Neural cell (in vitro differentiated cells): ENCODE data around the gene FAM185A. TPM values are rescaled to one million over a fixed set of nuclear protein-coding genes. Genes with fewer than 3 reads are reported as not detected.

Experiments used
- H2AFZ ChIP-seq: fragments of 200-600, 300-800 bp; sonication (generic), shearing (Covaris generic); 2 replicates; pipeline ENCODE4 v1.6.0; 2014; ENCODE audit warnings: low read depth, mild to moderate bottlenecking, antibody characterized with exemption, low read length, moderate library complexity
- H3F3A ChIP-seq: fragments of 200-600 bp; shearing (Covaris generic); 2 replicates; pipeline ENCODE4 v1.6.1; 2016; ENCODE audit warnings: mild to moderate bottlenecking, moderate library complexity, mixed read lengths, antibody characterized with exemption, low read length; ENCODE audit not compliant: insufficient read depth, poor library complexity, severe bottlenecking
- H3K27ac ChIP-seq: fragments of 200-600, 300-800 bp; sonication (generic), shearing (Covaris generic); 2 replicates; pipeline ENCODE4 v1.5.1; 2014; ENCODE audit warnings: mild to moderate bottlenecking, low read length, moderate library complexity
- H3K27me3 ChIP-seq: fragments of 300-800, 200-600 bp; sonication (generic), shearing (Covaris generic); 2 replicates; pipeline ENCODE4 v1.6.0; 2014; ENCODE audit warnings: mild to moderate bottlenecking, low read depth, low read length, moderate library complexity; ENCODE audit not compliant: insufficient read depth
- H3K36me3 ChIP-seq: fragments of 300-800, 200-600 bp; sonication (generic), shearing (Covaris generic); 2 replicates; pipeline ENCODE4 v1.5.1; 2014; ENCODE audit warnings: mild to moderate bottlenecking, antibody characterized with exemption, low read length, moderate library complexity; ENCODE audit not compliant: insufficient read depth
- H3K4me2 ChIP-seq: fragments of 300-800, 200-600 bp; sonication (generic), shearing (Covaris generic); 2 replicates; pipeline ENCODE4 v1.6.0; 2014; ENCODE audit warnings: mild to moderate bottlenecking, low read length
- H3K4me3 ChIP-seq: fragments of 300-800, 200-600 bp; sonication (generic), shearing (Covaris generic); 2 replicates; pipeline ENCODE4 v1.5.1; 2014; ENCODE audit warnings: mild to moderate bottlenecking, low read length, moderate library complexity
- H3K79me2 ChIP-seq: fragments of 200-600 bp; shearing (Covaris generic); replicated peaks from 2 replicates; pipeline ENCODE4 v1.6.0; 2014; ENCODE audit warnings: mild to moderate bottlenecking, low read length, moderate library complexity; ENCODE audit not compliant: insufficient read depth
- H3K9ac ChIP-seq: fragments of 300-800, 200-600 bp; sonication (generic), shearing (Covaris generic); 2 replicates; pipeline ENCODE4 v1.6.1; 2016; ENCODE audit warnings: mild to moderate bottlenecking, low read length, mixed read lengths
- H3K9me2 ChIP-seq: fragments of 200-600 bp; shearing (Covaris generic); 2 replicates; pipeline ENCODE4 v1.6.1; 2016; ENCODE audit warnings: mild to moderate bottlenecking, low read length, mixed read lengths; ENCODE audit not compliant: insufficient read depth
- H3K9me3 ChIP-seq: fragments of 200-600, 300-800 bp; sonication (generic), shearing (Covaris generic); 2 replicates; pipeline ENCODE4 v1.6.1; 2016; ENCODE audit warnings: mild to moderate bottlenecking, mixed run types, low read length, moderate library complexity, mixed read lengths
- H4K20me1 ChIP-seq: fragments of 200-600 bp; shearing (Covaris generic); 2 replicates; pipeline ENCODE4 v1.6.1; 2016; ENCODE audit warnings: mild to moderate bottlenecking, mixed run types; ENCODE audit not compliant: insufficient read depth
- CTCF ChIP-seq: fragments of 450-650 bp; IDR thresholded peaks from 2 replicates; pipeline ENCODE4 v1.5.1; 2014; ENCODE audit warnings: antibody characterized with exemption, mild to moderate bottlenecking, moderate library complexity; ENCODE audit not compliant: poor library complexity, severe bottlenecking
- EP300 ChIP-seq: fragments of 450-650 bp; conservative IDR thresholded peaks from 2 replicates; pipeline ENCODE4 v1.6.1; 2014; ENCODE audit warnings: antibody characterized with exemption, mild to moderate bottlenecking, moderate library complexity; ENCODE audit not compliant: poor library complexity, severe bottlenecking
- EZH2 ChIP-seq: fragments of 200-600, 300-800 bp; shearing (Covaris generic), sonication (generic); IDR thresholded peaks from 2 replicates; pipeline ENCODE4 v1.6.1; 2014; ENCODE audit warnings: antibody characterized with exemption, low read length, borderline replicate concordance, mild to moderate bottlenecking; ENCODE audit not compliant: insufficient read depth, poor library complexity, severe bottlenecking
- MXI1 ChIP-seq: fragments of 450-650 bp; conservative IDR thresholded peaks from 2 replicates; pipeline ENCODE4 v1.6.1; 2014; ENCODE audit warnings: antibody characterized with exemption, mild to moderate bottlenecking; ENCODE audit not compliant: poor library complexity, severe bottlenecking
- POLR2AphosphoS5 ChIP-seq: IDR thresholded peaks from 2 replicates; pipeline ENCODE4 v1.6.1; 2012
- RAD21 ChIP-seq: fragments of 450-650 bp; conservative IDR thresholded peaks from 2 replicates; pipeline ENCODE4 v1.6.1; 2014; ENCODE audit warnings: antibody characterized with exemption, mild to moderate bottlenecking, moderate library complexity
- SMC3 ChIP-seq: fragments of 450-650 bp; conservative IDR thresholded peaks from 2 replicates; pipeline ENCODE4 v1.6.1; 2014; ENCODE audit warnings: antibody characterized with exemption, mild to moderate bottlenecking, moderate library complexity; ENCODE audit not compliant: poor library complexity
- TAF1 ChIP-seq: IDR thresholded peaks from 2 replicates; pipeline ENCODE4 v1.6.1; 2012; ENCODE audit warnings: low read depth
- polyA plus RNA-seq: library from polyadenylated mRNA; depleted of rRNA; stranded (reverse); fragments of >200 nt; gene quantifications from 2 replicates; pipeline ENCODE4 v1.2.3, GENCODE V29; 2014
- TF ChIP-seq, protein P1 (sequence below): IDR thresholded peaks from 2 replicates; pipeline ENCODE4 v1.6.1; 2012; ENCODE audit warnings: borderline replicate concordance

FAM185A gene
- polyA plus RNA-seq, 1 donor from 2014 or later: 26.3 TPM

- H3F3A ChIP-seq: no peaks in the 10 kb centered on the region
- H3K27me3 ChIP-seq: no peaks in the 10 kb centered on the region
- no peak overlapping the region for H2AFZ ChIP-seq
- H3K9me2 ChIP-seq: no peaks in the 10 kb centered on the region
- no peak overlapping the region for H3K27ac ChIP-seq
- H3K79me2 ChIP-seq: no peaks in the 10 kb centered on the region
- no peaks in the 10 kb centered on the region for H3K36me3 ChIP-seq
- no peak overlapping the region for H3K9ac ChIP-seq
- H4K20me1 ChIP-seq: no peaks in the 10 kb centered on the region
- H3K4me3 ChIP-seq: no peak overlapping the region
- TF ChIP-seq TAF1 (no peak), POLR2AphosphoS5 (no peak), RAD21 (no peak), EP300 (no peak), EZH2 (no peak), MXI1 (no peak)
- TF ChIP-seq, protein P1, sequence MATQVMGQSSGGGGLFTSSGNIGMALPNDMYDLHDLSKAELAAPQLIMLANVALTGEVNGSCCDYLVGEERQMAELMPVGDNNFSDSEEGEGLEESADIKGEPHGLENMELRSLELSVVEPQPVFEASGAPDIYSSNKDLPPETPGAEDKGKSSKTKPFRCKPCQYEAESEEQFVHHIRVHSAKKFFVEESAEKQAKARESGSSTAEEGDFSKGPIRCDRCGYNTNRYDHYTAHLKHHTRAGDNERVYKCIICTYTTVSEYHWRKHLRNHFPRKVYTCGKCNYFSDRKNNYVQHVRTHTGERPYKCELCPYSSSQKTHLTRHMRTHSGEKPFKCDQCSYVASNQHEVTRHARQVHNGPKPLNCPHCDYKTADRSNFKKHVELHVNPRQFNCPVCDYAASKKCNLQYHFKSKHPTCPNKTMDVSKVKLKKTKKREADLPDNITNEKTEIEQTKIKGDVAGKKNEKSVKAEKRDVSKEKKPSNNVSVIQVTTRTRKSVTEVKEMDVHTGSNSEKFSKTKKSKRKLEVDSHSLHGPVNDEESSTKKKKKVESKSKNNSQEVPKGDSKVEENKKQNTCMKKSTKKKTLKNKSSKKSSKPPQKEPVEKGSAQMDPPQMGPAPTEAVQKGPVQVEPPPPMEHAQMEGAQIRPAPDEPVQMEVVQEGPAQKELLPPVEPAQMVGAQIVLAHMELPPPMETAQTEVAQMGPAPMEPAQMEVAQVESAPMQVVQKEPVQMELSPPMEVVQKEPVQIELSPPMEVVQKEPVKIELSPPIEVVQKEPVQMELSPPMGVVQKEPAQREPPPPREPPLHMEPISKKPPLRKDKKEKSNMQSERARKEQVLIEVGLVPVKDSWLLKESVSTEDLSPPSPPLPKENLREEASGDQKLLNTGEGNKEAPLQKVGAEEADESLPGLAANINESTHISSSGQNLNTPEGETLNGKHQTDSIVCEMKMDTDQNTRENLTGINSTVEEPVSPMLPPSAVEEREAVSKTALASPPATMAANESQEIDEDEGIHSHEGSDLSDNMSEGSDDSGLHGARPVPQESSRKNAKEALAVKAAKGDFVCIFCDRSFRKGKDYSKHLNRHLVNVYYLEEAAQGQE: no peak
- H3K4me2 ChIP-seq: no peak overlapping the region
- no peaks in the 10 kb centered on the region for H3K9me3 ChIP-seq
Measured at GRCh38 chr7:102829075-102829474, 80.3 kb downstream of the FAM185A start.

GRCh38 chr7:102830197-102830596 lies 81.4 kb downstream of the FAM185A start:
- TF ChIP-seq CTCF: no peak
- no peak for TF ChIP-seq EZH2
- TF ChIP-seq POLR2AphosphoS5: no peak
- no peak for TF ChIP-seq TAF1
- TF ChIP-seq SMC3: no peak
- TF ChIP-seq MXI1: no peak
- no peak for TF ChIP-seq RAD21
- no peak for TF ChIP-seq EP300
- TF ChIP-seq, protein P1: no peak
- H3K9me3 ChIP-seq: no peaks in the 10 kb centered on the region
- H2AFZ ChIP-seq: no peak overlapping the region
- H3K79me2 ChIP-seq: no peaks in the 10 kb centered on the region
- no peaks in the 10 kb centered on the region for H3K36me3 ChIP-seq
- H3K9ac ChIP-seq: no peak overlapping the region
- H4K20me1 ChIP-seq: no peaks in the 10 kb centered on the region
- H3K4me2 ChIP-seq: no peak overlapping the region
- no peaks in the 10 kb centered on the region for H3K27me3 ChIP-seq
- H3F3A ChIP-seq: no peaks in the 10 kb centered on the region
- H3K4me3 ChIP-seq: no peak overlapping the region
- no peak overlapping the region for H3K27ac ChIP-seq
- H3K9me2 ChIP-seq: no peaks in the 10 kb centered on the region
